ENCODE results near the gene BARX1.
"Not testable (repeated sequence)": the region's sequence is repeated elsewhere in the genome, so short reads cannot be mapped to it uniquely, and the experiment has no call there.

Gene BARX1

GRCh38 chr9:93951655-93952118 is 3.5 kb downstream of the BARX1 start:
- DNase-seq: no peak

- DNase-seq: no peak
These were observed 4.2 kb downstream of the BARX1 start for GRCh38 chr9:93950619-93951601.

GRCh38 chr9:93949694-93950449 is 5.3 kb downstream of the BARX1 start:
- no peak for DNase-seq

GRCh38 chr9:93949073-93949693 is 6.0 kb downstream of the BARX1 start:
- no peak for DNase-seq

- no peak for DNase-seq
These were observed 6.6 kb downstream of the BARX1 start for GRCh38 chr9:93948441-93949072.

- no peak for DNase-seq
These were observed 7.6 kb downstream of the BARX1 start for GRCh38 chr9:93947409-93948070.

GRCh38 chr9:93946338-93946712 is 8.8 kb downstream of the BARX1 start:
- DNase-seq: no peak

GRCh38 chr9:93945400-93946337 is 9.5 kb downstream of the BARX1 start:
- peak in 1 of 14 donors; percentile 19 for DNase-seq

- no peak for DNase-seq
These were observed 11.1 kb downstream of the BARX1 start for GRCh38 chr9:93944011-93944410.

- DNase-seq: no peak
These were observed 13.0 kb downstream of the BARX1 start for GRCh38 chr9:93942161-93942560.

GRCh38 chr9:93941493-93941892 is 13.7 kb downstream of the BARX1 start:
- no peak for DNase-seq

GRCh38 chr9:93940951-93941350 is 14.2 kb downstream of the BARX1 start:
- DNase-seq: no peak

GRCh38 chr9:93939589-93939988 is 15.6 kb downstream of the BARX1 start:
- DNase-seq: not testable (repeated sequence)

GRCh38 chr9:93937193-93937592 is 18.0 kb downstream of the BARX1 start:
- no peak for DNase-seq

- no peak for DNase-seq
These were observed 23.2 kb downstream of the BARX1 start for GRCh38 chr9:93931905-93932304.

GRCh38 chr9:93930070-93930469 is 25.1 kb downstream of the BARX1 start:
- no peak for DNase-seq

- no peak for DNase-seq
These were observed 25.9 kb downstream of the BARX1 start for GRCh38 chr9:93929231-93929630.

- DNase-seq: no peak
These were observed 32.6 kb downstream of the BARX1 start for GRCh38 chr9:93922535-93922934.

- no peak for DNase-seq
These were observed 34.9 kb downstream of the BARX1 start for GRCh38 chr9:93920131-93920800.

GRCh38 chr9:93918061-93918460 is 37.1 kb downstream of the BARX1 start:
- no peak for DNase-seq
